ENCODE results near the gene ACOXL. TPM values are rescaled to one million over a fixed set of nuclear protein-coding genes. Genes with fewer than 3 reads are reported as not detected.

The ACOXL gene
- total and polyA plus RNA-seq, 2 of the 8 experiments (the other 6 are each of a cell fraction or from before 2014, with no cell fraction given): 11.4 to 20.6 TPM

DNA sequence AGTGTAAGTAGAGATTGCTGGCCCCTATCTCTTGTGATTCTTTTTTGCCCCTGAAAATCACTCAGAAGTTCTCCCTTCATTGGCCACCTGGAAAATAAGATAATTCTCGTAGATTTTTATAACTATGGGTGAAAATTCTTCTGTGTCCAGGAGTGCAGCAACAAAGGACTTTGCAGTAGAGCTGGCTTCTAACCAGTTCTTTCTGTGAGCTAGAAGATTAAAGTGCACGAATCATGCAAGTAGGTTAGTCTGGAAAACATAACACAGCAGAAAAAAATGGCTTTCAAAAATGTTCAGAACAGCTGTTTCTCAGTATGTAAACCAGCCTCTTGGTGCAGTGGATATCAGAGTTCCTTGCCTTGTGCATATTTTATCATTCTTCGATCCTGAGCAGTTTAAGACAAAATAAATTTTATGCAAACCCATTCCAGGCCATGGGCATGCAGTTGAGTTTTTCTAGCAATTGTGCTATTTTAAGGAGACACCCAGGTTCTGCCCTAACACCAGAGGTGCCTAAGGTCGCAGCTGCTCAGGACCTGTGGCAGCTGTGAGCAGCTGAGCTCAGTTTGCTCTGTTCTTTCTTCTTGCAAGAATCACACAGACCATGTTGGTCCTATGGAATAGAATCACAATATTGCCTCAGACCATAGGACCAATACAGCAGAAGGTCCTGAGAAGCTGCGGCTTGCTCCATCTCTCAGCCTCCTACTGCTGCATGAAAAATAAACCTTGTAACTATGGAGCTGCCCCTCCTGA lies 307.4 kb downstream of the ACOXL start:
- no peaks in the 10 kb centered on the region; a peak in 1 of 8 replicates for H3K36me3 ChIP-seq (ENCODE audit: control insufficient read depth in 2 of 4, insufficient read depth in 4 of 4, low read length in 3 of 4)
- no peak overlapping the region for H2BK12ac ChIP-seq (ENCODE audit: low read depth, low read length)
- H3K4me2 ChIP-seq (ENCODE audit: insufficient read depth in 1 of 2, low read depth in 2 of 2, low read length in 2 of 2): no peak overlapping the region
- H3K9me3 ChIP-seq (ENCODE audit: insufficient read depth in 2 of 2, low read depth in 1 of 2, low read length in 1 of 2): no peaks in the 10 kb centered on the region
- CTCF ChIA-PET (ENCODE audit: partially characterized antibody): interaction anchor here (0.6 to 0.8 kb wide), 4 partner anchors 48 to 580 kb away, joined by 3 to 5 read pairs (median 3); no protein-coding TSS in a partner anchor
- H3K56ac ChIP-seq (replicated peaks; ENCODE audit: insufficient read length, low read depth, low read length): no peak overlapping the region
- H3K18ac ChIP-seq (ENCODE audit: extremely low read depth, low read length): no peak overlapping the region
- H2BK20ac ChIP-seq (ENCODE audit: low read length): no peak overlapping the region
- H3K79me1 ChIP-seq (ENCODE audit: low read depth, low read length): no peaks in the 10 kb centered on the region
- no peak overlapping the region for H3K9ac ChIP-seq (replicated peaks in 1 of 4; ENCODE audit: extremely low read depth in 1 of 4, low read depth in 3 of 4, low read length in 3 of 4)
- H3K4me3 ChIP-seq (ENCODE audit: extremely low read depth in 1 of 4, insufficient read depth in 2 of 4, low read depth in 3 of 4, low read length in 4 of 4): no peak overlapping the region
- H3K27me3 ChIP-seq (replicated peaks in 1 of 4; ENCODE audit: control insufficient read depth in 3 of 4, extremely low read depth in 1 of 4, insufficient read depth in 3 of 4, low read length in 3 of 4): peaks cover 0 to 3% (median 0%) of the 10 kb centered on the region in 4 experiments; a peak in 1 of 7 replicates
- WGBS, 2 experiments (ENCODE audit: extremely low coverage in 1 of 2, insufficient coverage in 1 of 2, insufficient read length in 1 of 2, insufficient replicate concordance in 2 of 2, low coverage in 1 of 2, low lambda C conversion rate in 2 of 2, missing lambda C conversion rate in 1 of 2): 89% methylated on average over 5 of the region's 5 CpGs; no CpG with 5 or more reads in 1 of the 2 experiments
- H3K4ac ChIP-seq (replicated peaks; ENCODE audit: insufficient read length, low read depth, low read length): no peak overlapping the region
- no peak overlapping the region for H3K27ac ChIP-seq (ENCODE audit: low read depth, low read length)
- H2BK15ac ChIP-seq (ENCODE audit: low read length): no peak overlapping the region
- H3K23me2 ChIP-seq (ENCODE audit: low read depth, low read length): no peaks in the 10 kb centered on the region
- no peak overlapping the region for H4K8ac ChIP-seq (ENCODE audit: extremely low read depth, insufficient read depth, low read length)
- POLR2A ChIA-PET (ENCODE audit: partially characterized antibody): no interaction called here
- no peaks in the 10 kb centered on the region for H3K79me2 ChIP-seq (ENCODE audit: control insufficient read depth in 1 of 2, insufficient read depth in 2 of 2, low read length in 2 of 2)
- FAIRE-seq (no peak), DNase-seq (ENCODE audit: low read depth in 1 of 2, low spot score in 2 of 2) (peak in 1 of 2 experiments; percentile 23)
- no peak overlapping the region for H2AFZ ChIP-seq (ENCODE audit: low read length)
- H4K5ac ChIP-seq (ENCODE audit: insufficient read length, low read depth, low read length): no peak overlapping the region
- H3K4me1 ChIP-seq (replicated peaks in 1 of 4; ENCODE audit: control insufficient read depth in 3 of 4, insufficient read depth in 4 of 4, low read length in 3 of 4): no peaks in the 10 kb centered on the region; a peak in 1 of 7 replicates
- no peak overlapping the region for H2BK120ac ChIP-seq (replicated peaks; ENCODE audit: low read depth, low read length)
- H3K23ac ChIP-seq (ENCODE audit: insufficient read length): no peak overlapping the region
- no peak for TF ChIP-seq BCL11A (IDR thresholded peaks at IDR 0.05; ENCODE audit: low read depth in 2 of 2, low read length in 2 of 2)
- TF ChIP-seq, protein P1, sequence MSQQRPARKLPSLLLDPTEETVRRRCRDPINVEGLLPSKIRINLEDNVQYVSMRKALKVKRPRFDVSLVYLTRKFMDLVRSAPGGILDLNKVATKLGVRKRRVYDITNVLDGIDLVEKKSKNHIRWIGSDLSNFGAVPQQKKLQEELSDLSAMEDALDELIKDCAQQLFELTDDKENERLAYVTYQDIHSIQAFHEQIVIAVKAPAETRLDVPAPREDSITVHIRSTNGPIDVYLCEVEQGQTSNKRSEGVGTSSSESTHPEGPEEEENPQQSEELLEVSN (IDR thresholded peaks at IDR 0.05): no peak
- TF ChIP-seq POU5F1 (IDR thresholded peaks at IDR 0.05; ENCODE audit: low read depth, low read length): no peak
- TF ChIP-seq MAFK (IDR thresholded peaks at IDR 0.05; ENCODE audit: low read depth, low read length): no peak
- no peak for TF ChIP-seq EGR1 (IDR thresholded peaks at IDR 0.05; ENCODE audit: borderline replicate concordance, low read depth, low read length)
- no peak for TF ChIP-seq RAD21 (IDR thresholded peaks at IDR 0.05 in 1 of 2, conservative IDR thresholded peaks at IDR 0.05 in 1 of 2; ENCODE audit: low read depth in 2 of 2, low read length in 2 of 2)
- no peak overlapping the region for H2BK5ac ChIP-seq (ENCODE audit: low read depth, low read length)
- H4K20me1 ChIP-seq (replicated peaks in 1 of 2; ENCODE audit: control insufficient read depth in 1 of 2, insufficient read depth in 2 of 2, low read length in 2 of 2): no peaks in the 10 kb centered on the region
- H3K14ac ChIP-seq (ENCODE audit: insufficient read length): no peak overlapping the region
- no peak overlapping the region for H2AK5ac ChIP-seq (ENCODE audit: low read depth, low read length)
- H4K91ac ChIP-seq (replicated peaks; ENCODE audit: insufficient read length, low read length): no peak overlapping the region
